Brain pericyte (primary cell): ENCODE measurements around the gene ANO9.

Experiments
- DNase-seq: peaks from one replicate; pipeline ENCODE4 v3.0.0-alpha.2; 2012; ENCODE audit warnings: low read depth, low spot score

ANO9 gene

GRCh38 chr11:441418-442274 lies at the start of gene ANO9:
ANO9 (minus strand) TSS chr11:442011; CDS start chr11:441926, 85 bp downstream.
- no peak for DNase-seq

DNA sequence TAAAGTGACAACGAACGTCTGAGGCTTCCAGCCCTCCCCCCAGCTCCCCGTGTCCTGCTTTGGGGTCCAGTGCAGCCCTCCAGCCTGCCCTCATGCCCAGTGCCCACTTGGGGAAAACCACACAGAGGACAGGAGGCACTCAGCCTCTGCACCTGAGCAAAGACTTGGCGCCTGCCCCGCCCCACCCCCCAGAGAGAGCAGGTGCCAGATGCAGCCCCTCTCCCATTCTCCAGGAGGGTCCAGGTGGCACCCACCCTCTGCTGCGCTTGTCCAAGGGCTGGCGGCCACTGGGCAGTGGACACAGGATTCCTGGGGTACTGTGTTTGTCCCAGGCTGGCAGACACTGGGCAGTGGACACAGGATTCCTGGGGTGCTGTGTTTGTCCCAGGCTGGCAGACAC lies 49.5 kb upstream of the ANO9 start:
- no peak for DNase-seq

- no peak for DNase-seq
Observed at GRCh38 chr11:490930-491260, 49.1 kb upstream of the ANO9 start.

DNA sequence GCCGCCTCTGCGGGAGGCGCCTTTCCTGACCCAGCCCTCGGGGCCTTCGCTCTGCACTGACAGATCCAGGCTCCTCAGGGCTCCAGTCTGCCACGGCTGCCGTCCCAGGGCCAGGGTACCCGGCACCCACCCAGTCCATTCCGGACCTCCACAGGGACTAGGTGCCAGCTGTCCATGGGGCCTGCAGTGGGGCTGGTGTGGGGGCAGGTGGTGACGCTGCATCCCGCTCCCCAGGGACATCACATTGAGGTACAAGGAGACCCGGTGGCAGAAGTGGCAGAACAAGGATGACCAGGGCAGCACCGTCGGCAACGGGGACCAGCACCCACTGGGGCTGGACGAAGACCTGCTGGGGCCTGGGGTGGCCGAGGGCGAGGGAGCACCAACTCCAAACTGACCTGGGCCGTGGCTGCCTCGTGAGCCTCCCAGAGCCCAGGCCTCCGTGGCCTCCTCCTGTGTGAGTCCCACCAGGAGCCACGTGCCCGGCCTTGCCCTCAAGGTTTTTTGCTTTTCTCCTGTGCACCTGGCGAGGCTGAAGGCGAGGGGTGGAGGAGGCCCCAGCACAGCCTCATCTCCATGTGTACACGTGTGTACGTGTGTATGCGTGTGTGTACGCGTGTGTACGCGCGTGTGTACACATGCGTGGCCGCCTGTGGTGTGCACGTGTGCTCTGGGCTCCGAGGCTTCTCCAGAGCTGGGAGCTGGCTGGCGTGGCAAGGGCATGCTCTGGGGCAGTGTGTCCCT lies 48.5 kb upstream of the ANO9 start:
- no peak for DNase-seq

DNA sequence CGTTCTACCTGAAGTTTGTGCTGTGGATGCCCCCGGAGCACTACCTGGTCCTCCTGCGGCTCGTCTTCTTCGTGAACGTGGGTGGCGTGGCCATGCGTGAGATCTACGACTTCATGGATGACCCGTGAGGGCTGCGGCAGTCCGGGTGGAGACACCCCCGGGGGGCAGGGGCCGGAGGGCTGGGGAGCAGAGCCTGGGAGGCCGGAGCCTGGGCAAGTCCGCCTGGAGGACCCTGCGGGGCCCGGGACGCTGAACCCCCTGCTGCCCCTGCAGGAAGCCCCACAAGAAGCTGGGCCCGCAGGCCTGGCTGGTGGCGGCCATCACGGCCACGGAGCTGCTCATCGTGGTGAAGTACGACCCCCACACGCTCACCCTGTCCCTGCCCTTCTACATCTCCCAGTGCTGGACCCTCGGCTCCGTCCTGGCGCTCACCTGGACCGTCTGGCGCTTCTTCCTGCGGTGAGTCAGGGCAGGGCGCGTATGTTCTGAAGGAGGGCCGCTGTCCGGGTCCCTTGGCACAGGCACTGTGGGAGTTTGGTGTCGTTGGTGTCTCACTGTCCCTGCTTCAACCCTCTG lies 47.9 kb upstream of the ANO9 start:
- no peak for DNase-seq

- DNase-seq, result no peak
Observed at GRCh38 chr11:488992-489391, 47.2 kb upstream of the ANO9 start.

DNA sequence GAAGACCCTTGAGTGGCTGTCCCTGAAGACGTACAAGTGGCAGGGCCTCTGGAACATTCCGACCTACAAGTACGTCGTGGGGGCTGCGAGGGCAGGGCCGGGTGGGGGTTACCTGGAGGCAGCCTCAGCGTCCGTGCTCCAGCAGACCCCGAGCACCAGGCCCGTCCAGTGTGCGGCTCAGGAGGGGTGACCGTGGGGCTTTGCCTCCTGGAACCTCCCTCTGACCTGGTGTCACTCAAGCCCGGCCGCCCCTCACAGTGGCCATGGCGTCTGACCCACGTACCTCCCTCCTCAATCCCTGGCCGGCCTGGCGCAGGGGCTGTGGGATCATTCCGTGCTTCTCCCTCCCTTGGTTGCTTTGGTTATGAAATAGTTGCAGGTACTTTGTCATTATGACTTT lies 46.8 kb upstream of the ANO9 start:
- DNase-seq, result no peak

DNA sequence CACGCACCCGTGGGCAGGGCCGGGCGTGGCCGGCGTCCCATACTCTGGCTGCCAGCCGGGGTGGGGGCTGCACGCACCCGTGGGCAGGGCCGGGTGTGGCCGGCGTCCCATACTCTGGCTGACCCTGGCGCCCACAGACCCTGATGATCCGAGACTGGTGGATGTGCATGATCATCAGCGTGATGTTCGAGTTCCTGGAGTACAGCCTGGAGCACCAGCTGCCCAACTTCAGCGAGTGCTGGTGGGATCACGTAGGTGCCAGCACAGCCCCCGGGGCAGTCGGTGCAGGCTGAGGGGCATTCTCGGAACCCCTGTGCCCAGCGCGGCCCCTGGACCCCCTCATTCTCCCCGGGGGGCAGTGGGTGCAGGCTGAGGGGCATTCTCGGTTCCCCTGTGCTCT lies 46.3 kb upstream of the ANO9 start:
- DNase-seq, result no peak

DNA sequence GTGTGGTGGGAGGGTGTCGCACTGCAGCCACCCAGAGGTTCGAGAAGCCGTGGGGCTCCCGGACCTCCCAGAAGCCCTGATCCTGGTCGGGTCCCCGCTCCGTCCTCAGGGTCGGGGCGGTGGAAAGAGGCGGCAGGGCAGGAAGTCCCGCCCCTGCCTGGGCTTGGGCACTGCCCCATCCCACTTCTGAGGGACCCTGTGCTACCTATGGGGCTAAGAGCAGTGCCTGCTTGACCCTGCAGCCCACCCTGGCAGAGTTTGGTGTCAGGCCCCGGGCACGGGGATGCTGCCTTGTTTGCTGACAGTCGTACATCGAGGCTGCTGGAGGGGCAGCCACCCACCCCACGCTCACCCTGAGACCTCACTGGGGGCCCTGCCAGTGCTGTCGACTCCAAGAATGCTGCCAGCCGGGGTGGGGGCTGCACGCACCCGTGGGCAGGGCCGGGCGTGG lies 45.8 kb upstream of the ANO9 start:
- DNase-seq, result no peak

DNA sequence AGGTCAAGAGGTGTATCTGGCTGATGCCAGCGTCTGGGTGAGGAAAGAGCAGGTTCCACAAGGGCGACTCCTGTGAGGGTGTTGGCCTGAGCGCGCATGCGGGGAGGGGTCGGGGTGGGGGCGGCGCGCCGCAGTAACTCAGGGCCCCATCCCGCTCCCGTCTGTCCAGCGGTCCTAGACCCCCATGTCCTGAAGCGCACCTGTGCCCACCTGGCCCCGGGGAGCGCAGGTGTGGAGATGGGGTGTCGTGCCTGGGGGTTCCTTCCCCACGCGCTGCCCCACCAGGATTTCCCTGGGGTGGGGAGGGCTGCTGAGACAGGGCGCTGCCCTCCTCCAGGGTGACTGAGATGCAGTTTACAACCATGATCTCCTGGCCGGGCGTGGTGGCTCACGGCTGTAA lies 44.4 kb upstream of the ANO9 start:
- no peak for DNase-seq

GRCh38 chr11:484616-485015 lies 42.8 kb upstream of the ANO9 start:
- no peak for DNase-seq

DNA sequence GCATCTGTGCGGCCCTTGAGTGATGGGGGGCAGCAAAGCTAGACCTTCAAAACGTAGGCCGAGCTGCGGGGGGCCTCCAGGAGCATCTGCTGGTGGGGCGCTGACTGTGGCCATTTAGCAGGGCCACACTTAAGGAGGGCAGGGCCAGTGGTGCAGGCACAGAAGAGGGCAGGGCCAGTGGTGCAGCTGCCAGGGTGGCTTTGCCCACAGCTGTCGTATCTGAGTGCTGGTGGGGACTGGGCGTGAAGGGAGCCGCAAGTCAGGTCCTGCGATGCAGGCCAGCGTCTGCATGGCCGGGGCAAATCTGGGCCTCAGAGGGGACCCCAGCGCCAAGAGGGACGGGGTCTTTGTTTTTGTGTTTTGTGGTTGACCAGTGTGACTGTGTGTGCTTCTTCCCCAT lies 37.5 kb upstream of the ANO9 start:
- no peak for DNase-seq

DNA sequence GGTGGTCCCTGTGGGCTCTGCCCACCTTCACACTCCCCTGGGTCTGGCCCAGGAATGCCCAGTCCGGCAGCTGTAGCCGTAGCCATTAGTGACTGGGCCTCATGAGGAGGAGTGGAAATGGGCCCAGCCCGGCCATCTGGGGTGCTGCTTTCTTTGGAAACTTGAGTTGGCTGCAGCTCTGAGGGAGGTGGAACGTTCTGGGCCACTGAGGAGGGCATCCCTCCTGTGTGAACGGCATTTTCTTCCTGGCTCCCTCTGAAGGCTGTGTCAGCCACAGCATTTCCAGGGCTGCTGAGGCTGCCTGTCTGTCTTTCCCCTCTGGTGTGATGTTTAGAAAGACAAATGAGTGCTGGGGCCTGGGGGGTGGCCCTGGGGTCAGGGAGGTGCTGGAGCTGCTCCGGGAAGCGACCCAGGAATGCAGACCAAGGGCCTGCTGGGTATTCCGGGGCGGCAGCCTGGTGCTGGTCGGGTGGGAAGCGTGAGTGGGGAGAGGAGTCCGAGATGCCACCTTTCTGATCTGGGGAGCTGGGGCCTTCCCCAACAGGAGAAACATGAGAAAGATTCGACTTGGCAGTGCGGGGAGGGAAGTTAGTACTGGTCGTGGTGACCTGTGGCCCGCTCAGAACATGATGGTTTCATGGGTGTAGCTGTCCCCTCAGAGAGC lies 35.4 kb upstream of the ANO9 start:
- DNase-seq, result no peak

- DNase-seq, result no peak
Observed at GRCh38 chr11:476416-476815, 34.6 kb upstream of the ANO9 start.

DNA sequence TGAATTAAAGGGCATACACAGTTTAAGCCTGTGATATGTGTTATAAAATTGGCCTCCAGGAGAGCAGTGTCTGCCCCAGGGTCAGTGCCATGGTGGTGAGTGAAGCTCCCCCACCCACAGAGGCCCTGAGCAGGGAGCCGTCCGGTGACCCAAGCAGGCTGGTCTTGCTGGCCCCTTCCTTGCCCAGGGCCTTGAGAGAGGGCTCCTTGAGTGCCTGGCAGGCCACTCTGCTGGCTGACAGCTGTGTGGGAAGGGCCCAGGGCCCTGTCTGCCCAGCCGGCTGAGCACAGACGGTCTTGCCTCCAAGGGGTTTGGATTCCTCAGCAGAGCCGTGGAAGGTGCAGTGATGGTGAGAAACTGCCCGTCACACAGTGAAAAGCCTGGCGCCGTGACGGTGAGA lies 34.1 kb upstream of the ANO9 start:
- no peak for DNase-seq

DNA sequence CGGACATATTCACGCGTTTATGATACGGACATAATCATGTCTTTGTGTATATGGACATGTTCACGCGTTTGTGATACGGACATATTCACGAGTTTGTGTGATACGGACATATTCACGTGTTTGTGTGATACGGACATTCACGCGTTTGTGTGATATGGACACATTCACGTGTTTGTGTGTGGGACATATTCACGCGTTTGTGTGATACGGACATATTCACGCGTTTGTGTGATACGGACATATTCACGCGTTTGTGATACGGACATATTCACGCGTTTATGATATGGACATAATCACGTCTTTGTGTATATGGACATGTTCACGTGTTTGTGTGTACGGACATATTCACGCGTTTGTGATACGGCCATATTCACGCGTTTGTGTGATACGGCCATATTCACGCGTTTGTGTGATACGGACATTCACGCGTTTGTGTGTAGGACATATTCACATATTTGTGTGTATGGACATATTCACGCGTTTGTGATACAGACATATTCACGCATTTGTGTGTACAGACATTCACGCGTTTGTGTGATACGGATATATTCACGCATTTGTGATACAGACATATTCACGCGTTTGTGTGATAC lies 33.2 kb upstream of the ANO9 start:
- DNase-seq, result no peak

DNA sequence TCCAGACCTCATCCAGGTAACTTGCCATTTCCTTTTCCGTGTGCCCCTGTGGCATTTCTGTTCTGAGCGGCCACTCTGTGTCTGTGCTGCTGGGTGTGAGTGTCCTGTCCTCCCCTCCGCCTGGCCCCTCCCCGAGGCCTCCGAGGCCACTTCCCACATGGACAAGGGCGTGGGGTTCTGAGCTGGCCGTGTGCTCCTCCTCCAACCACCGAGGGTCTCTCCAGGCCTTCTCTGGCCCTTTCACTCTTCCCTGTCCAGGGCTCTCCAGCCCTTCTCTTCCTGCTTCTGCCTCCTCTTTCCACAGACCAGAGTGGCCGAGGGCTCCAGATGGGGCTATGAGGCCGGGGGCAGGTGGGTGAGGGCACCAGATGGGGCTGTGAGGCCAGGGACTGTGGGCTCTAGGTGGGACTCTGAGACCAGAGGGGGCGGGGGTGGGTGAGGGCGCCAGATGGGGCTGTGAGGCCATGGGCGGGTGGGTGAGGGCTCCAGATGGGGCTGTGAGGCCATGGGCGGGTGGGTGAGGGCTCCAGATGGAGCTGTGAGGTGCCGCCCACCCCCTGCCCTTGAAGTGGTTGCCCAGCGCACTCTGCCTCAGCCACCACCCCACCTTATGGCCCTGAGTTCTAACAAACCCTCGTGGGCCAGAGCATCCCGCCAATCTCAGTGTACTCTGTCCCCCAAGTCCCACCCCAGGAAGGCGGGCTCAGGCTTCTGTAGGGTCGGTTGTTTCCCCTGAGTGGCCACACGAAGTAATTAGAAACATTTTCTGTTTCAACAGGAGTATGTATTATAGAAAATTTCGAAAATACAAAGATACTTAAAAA lies 32.4 kb upstream of the ANO9 start:
- no peak for DNase-seq

DNA sequence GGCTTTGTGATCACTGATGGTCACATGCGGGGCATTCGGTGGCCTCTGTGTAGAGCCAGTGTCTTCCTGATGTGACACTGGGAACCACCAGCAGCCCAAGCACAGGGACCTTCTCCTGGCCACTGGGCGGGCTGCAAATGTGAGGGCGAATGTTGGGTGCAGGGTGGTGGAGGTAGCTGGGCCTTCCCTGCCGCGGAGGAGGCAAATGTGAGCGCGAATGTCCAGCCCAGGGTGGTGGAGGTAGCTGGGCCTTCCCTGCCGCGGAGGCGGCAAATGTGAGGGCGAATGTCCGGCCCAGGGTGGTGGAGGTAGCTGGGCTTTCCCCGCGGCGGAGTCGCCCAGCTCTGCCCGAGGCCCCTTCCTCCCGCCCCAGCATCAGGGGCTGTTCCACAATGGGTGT lies 31.6 kb upstream of the ANO9 start:
- no peak for DNase-seq

DNA sequence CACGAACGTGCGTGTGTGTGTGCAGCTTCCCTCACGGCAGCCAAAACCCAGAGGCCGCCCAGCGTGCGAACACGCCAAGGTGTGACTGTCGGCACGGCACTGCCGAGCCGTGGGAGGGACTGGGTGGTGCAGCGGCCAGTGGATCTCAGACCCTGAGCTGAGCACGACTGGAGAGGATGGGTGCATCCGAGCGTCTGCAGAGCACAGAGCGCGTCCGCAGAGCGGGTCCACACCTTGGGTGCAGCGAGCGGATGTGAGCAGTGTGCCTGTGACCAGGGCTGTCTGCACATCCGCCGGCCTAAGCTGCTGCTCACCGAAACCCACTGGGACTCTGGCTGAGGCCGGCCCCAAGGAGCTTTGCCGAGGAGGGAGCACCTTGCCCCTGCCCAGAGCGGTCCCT lies 31.0 kb upstream of the ANO9 start:
- no peak for DNase-seq

DNA sequence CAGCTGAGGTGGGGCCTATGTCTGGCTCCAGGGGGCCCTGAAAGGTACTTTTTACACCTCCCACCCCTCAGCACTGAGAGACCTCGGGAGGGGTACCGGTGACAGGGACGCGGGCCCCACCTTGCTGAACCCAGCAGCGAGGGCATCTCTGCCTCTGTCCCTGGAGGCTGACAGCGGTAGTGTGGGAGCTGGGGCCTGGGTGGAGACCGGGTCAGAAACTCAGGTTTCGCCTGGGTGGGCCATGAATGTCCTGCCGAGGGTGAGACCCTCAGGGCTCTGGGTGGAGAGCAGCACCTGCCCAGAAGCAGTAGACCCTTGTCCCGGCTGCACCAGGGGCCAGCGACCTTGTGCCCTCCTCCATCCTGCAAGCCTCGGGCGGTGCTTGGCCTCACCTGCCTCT lies 30.5 kb upstream of the ANO9 start:
- DNase-seq, result no peak
